GM19372 (cell line): ENCODE measurements around the gene EYA4.

Source experiments
- ATAC-seq: cut with Tn5 transposase; IDR thresholded peaks from one replicate; pipeline ENCODE4 v1.9.1; 2021; ENCODE audit warnings: mild to moderate bottlenecking, low read depth, moderate library complexity; ENCODE audit not compliant: unreplicated experiment

The EYA4 gene

DNA sequence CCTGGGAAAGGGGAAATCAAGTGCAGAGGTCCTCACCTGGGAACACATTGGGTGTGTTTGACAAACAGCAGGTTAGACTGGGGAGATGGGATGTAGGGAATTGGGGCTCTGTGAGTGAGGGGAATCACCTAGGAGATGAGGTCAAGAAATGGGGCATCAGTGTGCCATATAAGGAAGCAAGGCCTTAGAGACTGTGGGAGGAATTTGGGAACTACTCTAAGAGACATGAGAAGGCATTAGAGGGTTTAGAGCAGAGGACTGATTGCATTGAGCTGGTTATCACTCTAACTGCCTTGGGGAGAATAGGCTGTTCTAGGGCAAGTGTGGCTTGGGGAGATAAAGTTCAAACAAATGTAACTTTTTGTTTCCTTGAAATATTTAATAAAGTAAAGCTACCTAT is 189.9 kb downstream of the EYA4 start:
- ATAC-seq: no peak

DNA sequence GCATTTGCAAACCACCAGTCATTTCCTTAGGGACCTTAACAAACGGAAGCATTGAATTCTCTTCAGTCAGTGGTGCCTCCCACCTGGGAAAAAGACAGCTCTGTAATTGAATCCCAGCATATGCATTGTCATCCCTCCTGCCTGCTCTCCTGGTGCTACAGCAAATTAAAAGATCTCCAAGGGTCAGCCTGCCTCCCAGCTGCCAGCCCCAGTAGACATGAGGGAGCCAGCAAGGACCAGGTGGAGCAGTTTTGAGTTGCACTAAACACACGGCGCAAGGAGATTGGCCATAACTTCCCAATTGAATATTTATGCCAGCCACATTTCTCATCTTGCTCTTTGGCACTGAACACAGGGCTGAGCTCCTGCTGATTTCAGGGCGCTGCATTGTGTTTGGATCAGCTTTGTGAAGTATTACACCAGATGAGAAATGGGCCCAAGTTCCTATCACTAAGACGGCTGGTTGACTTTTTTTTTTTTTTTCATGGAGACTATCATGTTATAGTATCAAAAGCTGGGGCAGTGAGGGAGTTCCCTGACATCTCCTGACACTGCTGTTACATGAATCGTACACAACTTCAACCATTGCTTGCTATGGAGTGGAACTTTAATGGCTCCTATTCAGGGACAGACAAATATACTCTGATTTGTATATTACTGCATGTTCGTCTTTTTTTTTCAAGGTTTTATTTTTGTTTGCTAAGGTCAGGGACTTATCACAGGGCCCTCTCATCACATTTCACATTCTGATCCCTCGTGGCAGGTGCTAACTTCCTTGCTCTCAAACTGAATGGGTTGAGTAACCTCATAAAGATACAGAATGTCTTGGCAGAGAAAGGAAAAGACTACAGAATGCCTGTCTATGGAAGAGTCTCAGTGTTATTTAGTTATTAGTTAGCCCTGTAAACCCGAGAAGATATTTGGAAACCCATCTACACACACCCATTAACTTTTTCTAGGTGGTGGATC is 191.1 kb downstream of the EYA4 start:
- ATAC-seq: no peak

DNA sequence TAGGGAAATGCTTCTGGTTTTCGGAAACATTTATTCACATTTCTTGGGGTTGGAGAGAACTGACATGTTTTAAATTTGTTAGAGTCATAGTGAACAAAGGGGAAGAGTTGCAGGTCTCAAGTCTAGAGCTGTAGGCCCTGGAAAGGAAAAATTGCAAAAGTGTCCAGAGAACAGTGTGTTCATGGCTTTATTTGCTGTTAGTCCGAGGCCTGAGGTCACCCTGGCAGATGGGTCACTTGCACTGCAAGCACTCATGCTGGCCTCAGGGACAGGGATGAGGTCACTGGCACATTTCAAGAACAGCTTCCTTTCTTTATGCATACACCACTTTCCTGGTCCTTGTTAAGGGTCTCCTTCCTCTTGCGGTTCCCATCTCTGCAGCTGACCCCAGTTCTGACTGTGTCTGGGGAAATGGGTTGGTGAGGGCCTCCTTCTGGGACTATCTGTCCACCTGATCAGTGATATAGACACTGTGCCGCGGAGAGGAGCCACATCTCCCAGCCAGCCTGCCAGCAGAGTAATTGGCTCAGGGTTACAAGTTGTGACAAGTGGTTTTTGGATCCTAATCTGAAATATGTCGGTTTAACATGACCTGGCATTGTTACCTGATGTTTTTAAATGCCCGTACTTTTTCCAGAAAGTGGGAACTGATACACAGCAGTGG is 194.0 kb downstream of the EYA4 start:
- ATAC-seq: no peak

DNA sequence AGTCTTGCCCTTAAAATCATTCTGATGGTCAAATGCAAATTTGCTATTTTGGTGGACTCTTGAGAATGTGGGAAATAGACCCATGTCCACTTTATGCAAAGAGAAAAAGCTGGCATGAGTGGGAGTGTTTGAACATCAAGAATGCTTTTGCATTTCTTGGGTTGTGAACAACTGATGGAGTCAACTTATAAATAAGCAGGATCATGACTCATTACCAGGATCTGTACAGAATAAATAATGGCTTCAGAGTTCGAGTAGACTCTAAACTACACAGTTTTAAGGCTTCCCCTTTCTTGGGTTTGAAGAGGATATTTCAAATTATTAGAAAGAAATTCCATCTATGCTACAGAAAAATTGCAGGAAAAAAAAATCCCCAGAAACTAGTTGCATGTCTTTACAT is 195.5 kb downstream of the EYA4 start:
- ATAC-seq: no peak

DNA sequence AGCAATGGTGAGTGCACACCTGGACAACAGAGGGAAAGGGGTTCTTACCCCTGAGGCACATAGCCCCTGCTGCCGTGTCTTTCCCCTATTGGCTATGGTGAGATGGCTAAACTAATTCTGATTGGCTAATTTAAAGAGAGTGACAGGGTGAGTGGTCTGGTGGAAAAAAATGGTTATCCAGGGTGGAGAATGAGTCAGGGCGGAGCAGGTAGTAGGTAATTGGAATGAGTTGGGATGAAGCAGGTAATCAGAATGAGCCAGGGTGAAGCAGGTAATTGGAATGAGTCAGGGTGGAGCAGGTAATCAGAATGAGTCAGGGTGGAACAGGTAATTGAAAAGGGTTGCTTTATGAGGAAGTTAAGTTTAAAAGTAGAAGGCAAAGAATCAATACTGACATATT is 200.3 kb downstream of the EYA4 start:
- ATAC-seq: no peak

DNA sequence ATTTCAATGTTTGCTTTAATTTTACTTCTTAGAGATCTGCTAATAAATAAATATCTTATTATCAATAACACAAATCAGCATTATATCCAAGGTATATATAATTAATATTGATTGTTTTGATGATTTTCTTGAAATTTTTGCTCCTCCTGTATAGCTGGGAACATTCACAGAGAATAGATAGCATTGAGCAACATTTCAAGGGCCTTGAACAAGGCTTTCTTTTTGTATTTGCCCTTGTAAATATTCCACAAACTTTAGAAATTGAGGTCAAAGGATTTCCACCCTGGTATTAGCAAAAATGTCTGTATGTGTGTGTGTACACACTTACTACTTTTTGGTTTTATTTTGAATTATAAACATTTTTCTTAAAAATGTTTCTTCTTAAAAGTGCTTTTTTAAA is 205.6 kb downstream of the EYA4 start:
- no peak for ATAC-seq

DNA sequence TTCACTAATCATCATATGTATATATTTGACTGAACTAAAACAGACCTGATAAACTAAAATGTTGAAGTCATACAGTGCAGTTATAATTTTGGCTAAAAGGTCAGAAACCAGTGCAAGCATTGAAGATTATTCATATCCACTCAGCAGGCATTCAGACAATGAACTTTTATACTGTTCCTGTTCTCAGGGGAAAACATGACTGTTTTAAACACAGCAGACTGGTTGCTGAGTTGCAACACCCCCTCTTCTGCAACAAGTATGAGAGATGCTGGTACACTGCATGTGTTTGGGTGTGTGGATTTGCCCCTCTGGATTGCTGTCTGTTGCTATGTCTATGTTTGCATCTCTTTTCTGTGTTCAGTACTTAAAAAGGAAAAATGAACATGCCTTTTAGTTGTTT is 206.8 kb downstream of the EYA4 start:
- no peak for ATAC-seq

DNA sequence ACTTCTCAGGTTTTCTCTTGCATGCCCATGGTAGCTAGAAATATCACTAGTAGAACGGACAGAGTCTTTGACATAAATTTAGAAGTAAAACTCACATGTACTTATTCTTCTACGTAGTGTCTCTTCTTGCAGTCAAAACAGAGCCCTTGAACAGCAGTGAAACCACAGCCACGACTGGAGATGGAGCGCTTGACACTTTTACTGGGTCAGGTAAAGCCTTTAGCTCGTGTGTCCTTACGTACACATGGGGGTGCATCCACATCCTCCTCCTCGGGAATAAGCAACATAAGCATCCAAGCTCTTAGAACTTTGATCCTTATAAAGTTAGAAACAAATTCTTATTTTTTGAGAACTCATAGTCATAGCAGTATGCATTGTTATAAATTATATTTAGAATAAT is 215.3 kb downstream of the EYA4 start:
- ATAC-seq: no peak

DNA sequence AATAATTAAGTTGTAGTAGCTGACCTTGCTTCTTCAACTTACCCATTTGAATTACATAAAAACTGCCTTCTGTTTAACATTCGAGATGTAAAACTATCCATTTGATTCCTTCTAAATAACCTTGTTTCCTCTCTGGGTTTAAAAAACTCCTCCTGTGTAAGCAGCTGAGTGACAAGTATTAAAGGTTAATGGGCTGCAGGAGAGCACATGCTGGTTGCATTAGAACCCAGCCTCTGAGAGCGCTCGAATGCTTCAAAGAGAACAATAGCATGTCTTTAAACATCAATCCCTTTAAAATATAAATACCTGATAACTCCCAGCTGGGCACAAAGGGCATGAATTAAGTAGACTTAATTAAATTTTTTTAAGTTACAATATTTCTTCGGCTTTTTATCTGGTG is 215.8 kb downstream of the EYA4 start:
- no peak for ATAC-seq

DNA sequence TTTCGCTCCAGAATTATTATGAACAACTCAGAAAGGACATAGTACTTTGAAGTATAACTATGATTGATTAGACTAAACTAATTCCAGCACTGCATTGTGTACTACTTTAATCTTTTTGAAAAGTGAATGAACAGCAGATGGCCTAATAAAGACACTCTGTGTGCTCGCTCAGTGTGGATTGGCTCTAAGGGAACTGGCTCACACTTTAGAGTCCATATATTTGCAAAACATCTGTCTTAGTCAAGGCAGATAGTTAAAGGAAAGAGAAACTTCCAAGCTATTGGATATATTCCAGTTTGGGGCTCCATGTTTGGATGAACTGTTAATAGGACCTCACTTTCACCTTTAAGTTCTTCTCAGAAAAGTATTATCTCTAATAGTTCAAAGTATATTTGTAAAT is 218.9 kb downstream of the EYA4 start:
- ATAC-seq: no peak

DNA sequence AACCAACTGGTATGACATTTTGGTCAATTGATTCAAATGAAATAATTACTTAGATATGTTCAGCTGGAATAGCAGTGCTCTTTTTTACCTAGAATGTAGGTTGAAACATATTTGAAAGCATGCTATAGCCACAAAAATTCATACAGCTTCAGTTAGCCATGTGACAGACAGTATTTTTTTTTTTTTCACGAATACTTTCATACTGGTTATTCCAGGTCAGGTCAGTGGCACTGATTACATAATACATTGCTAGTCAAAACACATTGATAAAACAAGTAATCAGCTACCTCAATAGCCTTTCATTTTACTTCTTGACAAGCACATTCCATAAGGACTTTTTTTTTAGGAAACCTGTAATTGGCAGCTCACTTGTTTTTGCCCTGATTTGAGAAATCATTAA is 222.6 kb downstream of the EYA4 start:
- no peak for ATAC-seq

DNA sequence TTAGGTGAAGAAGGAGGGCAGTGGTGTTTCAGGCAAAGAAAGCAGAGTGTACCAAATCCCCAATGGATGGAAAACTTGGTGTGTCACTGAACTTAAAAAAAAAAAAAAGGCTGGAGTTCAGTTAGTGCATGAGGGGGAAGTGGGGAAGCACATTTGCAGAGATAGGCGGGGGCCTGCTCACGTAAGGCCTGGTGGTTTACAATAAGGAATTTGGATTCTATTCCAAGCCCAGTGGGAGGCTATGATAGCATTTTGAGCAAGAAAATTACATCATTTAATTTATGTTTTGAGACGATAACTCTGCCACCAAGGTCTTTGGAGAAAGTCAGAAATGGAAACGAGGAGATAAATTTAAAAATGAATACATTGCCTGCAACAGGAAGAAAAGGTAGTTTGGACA is 225.5 kb downstream of the EYA4 start:
- no peak for ATAC-seq

DNA sequence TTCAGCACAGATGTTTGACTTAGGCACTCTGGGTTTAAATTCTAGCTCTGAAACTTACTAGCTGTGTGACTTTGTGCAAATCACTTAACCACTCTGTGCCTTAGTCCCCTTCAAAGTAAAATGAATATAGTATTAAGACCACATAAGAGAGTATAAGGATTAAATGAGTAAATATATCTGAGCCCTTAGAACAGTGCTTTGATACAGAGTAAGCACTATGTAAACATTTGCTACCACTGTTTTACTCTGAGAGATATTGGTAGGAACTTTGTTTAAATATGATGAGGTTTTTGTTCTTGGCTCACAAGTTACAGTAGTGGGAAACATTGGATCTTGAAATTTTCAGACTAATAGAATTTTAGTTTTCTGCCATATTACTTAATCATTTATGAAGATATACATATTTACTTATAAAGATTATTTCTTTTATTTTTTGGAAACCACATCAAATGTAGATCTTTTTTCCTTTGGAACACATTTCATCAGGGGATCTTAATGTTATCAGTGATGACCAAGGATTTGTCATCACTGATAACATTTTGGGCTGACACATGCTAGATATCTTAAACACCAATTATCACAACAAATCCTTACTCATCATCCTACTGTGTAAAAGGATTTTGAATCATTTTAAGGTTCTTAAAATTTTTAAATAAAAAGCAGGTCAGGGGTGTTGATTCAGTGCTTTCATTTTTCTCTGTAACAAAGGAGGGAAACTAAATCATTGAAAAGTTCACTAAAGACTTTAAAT is 226.2 kb downstream of the EYA4 start:
- ATAC-seq: no peak

DNA sequence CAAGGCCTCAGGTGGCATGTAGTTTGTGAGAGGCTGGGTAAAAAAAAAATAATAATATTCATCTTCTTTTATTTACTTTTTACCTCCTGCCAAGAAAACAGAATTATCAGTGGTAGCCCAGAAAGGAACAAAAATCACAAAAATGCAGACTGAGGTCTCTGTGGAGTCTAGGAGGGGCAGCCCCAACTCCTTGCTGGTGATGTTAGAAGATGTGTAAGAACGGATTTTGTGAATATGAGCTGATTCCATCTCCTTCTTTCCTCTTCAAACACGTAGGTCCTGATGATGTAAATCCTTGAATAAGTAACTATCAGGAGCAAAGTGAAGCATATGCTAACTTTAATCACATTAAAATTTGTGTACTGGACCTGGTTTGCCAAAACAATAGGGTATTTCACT is 226.8 kb downstream of the EYA4 start:
- ATAC-seq: no peak

DNA sequence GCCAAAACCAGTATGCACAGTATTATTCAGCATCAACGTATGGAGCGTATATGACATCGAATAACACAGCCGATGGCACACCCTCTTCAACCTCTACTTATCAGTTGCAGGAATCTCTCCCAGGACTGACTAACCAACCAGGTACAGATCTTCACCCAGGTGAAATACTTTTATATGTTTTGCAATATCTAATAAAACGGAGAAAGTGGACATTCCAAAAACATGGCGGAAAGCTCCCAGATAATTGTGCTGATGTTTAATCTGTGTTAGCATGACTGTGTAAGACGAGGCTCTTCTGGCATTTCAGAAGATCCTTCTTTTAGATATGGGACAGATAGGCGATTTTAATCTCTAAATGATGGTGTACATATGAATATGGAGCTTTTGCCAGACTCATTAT is 227.4 kb downstream of the EYA4 start:
- ATAC-seq: no peak

DNA sequence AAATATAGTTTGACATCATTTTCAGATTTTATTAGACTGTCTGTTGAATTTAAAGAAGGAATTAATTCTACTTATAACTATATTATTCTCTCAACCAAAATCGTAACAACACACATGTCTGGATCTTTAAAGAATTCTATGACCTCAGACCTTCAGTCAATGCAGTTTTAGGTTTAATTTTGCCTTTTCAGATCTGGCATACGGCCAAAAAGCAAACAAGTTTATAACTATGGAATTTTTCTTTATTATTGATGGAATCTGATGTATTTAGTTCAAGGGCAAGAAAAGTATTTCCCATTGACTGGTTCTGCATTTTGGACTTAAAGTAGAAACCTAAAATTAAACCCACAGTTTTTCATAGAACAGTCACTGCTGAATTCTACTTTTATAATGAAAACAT is 233.4 kb downstream of the EYA4 start:
- ATAC-seq: no peak

DNA sequence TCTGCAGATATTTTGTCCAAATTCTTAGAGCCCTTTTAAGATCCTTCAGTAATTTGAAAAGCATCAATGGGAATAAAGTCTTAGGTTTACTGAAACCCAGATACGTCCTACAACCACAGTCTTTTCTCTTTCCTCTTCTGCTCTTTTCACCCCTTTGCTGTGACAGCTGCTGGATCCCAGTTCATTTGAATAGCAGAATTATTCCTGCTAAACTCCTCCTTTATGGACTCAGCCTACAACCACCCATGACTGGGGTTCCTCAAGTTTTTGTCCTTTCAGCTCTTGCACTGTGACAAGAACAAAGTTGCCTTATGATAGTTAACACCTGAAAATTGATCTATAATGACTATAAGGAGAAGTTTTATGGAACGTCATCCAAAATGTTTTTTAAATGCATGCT is 237.5 kb downstream of the EYA4 start:
- no peak for ATAC-seq

DNA sequence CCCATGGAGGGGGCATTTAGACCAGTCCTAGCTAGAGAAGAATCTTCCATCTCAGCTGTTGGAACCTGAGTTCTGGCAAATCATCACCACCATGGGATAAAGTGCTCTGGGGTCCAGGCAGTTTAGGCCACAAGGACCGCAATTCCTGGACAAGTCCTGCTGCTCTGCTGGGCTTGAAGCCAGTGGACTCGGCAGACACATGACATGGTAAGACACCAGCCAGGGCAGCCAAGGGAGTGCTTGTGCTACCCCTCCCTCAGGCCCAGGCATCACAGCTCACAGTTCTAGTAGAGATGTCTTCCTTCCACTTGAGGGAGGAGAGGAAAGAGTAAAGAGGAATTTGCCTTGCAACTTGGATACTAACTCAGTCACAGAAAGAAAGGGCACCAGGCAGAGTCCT is 246.0 kb downstream of the EYA4 start:
- no peak for ATAC-seq

DNA sequence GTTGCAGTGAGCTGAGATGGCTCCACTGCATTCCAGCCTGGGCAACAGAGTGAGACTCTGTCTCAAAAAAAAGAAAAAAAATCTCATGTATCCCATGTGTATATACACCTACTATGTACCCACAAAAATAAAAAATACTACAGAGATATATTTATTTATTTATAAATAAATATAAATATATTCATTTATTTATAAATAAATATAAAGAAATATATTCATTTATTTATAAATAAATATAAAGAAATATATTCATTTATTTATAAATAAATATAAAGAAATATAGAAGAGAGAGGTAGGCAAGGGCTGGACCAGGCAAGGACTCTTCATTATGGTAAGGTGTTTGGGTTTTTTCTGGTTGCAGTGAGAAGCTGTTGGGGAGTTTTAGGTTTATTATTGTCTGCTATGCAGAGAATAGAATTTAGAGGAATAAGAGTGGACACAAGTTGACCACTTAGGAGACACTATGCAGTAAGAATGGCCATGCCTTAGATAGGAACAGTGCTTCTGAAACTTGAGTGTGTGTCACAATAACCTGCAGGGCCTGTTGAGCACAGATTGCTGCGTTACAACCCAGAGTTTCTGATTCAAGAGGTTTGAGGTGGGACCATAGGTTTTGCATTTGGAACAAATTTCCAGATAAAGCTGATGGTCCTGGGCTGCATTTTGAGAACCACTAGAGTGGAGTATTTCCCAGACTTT is 254.2 kb downstream of the EYA4 start:
- ATAC-seq: no peak

DNA sequence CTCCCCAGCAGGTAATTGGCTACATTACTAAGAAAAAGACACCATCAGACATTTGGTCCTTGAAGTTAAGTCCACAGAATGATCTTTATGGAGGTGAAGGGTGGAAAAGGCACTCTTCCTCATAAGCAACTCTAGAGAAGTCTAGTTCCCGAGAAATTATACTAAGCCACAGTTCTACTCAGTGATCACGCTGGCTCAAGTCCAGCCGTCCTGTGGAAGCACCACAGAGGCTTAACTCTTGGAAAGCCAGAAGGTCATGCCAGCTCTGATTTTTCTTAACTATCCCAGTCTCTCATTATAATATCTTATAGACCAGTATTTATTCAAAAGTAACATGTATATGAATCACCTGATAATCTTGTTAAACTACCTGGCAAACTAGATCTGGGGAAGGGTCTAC is 258.5 kb downstream of the EYA4 start:
- no peak for ATAC-seq
